Endothelial cell of umbilical vein (primary cell): ENCODE measurements around the gene ANGEL1.

Experiments used
- CTCF ChIP-seq, 2 donors: IDR thresholded peaks; 1 replicate in 1 of 2; 2 replicates in 1 of 2; pipeline ENCODE4 v1.5.1; 2011; ENCODE audit warnings: low read length in 2 of 2, mild to moderate bottlenecking in 2 of 2, moderate library complexity in 2 of 2, control low read depth in 1 of 2, inconsistent platforms in 1 of 2, low read depth in 1 of 2; ENCODE audit not compliant: insufficient read depth in 1 of 2; ENCODE audit errors: extremely low read depth in 1 of 2
- EZH2 ChIP-seq: IDR thresholded peaks from 2 replicates; pipeline ENCODE4 v1.6.1; 2012; ENCODE audit warnings: borderline replicate concordance, low read depth, mild to moderate bottlenecking, moderate library complexity, low read length, inconsistent platforms; ENCODE audit not compliant: severe bottlenecking
- FOS ChIP-seq: IDR thresholded peaks from 2 replicates; pipeline ENCODE4 v1.6.1; 2011; ENCODE audit warnings: mild to moderate bottlenecking, low read length, moderate library complexity, borderline replicate concordance; ENCODE audit not compliant: insufficient read depth
- GATA2 ChIP-seq: IDR thresholded peaks from 2 replicates; pipeline ENCODE4 v1.7.0; 2011; ENCODE audit warnings: low read depth, mild to moderate bottlenecking, moderate library complexity, mixed read lengths, low read length; ENCODE audit not compliant: insufficient read length, insufficient read depth
- JUN ChIP-seq: IDR thresholded peaks from 2 replicates; pipeline ENCODE4 v1.6.1; 2011; ENCODE audit warnings: borderline replicate concordance, low read depth; ENCODE audit not compliant: insufficient read length, insufficient read depth
- MYC ChIP-seq: IDR thresholded peaks from one replicate; pipeline ENCODE4 v1.6.1; 2011; ENCODE audit warnings: mild to moderate bottlenecking, low read depth, low read length
- POLR2A ChIP-seq: IDR thresholded peaks from 2 replicates; pipeline ENCODE4 v1.6.1; 2012; ENCODE audit warnings: low read depth, mild to moderate bottlenecking, control low read depth, low read length
- POLR2AphosphoS5 ChIP-seq: IDR thresholded peaks from 2 replicates; pipeline ENCODE4 v1.6.1; 2012; ENCODE audit warnings: low read depth, mild to moderate bottlenecking, control low read depth, low read length, moderate library complexity; ENCODE audit not compliant: insufficient read depth
- TF ChIP-seq, protein P1 (sequence below): IDR thresholded peaks from 2 replicates; pipeline ENCODE4 v1.6.1; 2011; ENCODE audit not compliant: insufficient read depth, insufficient read length

DNA sequence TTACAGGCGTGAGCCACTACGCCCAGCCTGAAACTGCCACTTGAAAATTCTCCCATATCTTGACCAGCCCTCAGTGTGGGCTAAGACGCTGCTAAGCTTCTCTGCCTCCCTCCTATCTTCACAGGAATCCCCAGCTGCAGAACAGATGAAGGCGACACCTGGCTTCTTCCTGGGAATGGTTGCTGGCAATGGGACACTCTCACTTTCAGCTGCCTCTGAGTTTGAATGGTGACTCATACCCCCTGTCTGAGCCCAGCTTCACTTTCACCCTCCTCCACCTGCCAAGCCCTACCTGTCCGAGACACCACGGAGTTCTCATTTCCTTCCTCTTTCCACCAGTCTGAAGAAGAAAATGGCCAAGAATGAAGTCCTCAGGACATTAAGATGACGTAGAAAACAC lies 69.7 kb downstream of the ANGEL1 start:
- no peak for TF ChIP-seq CTCF (IDR thresholded peaks at IDR 0.05; ENCODE audit: extremely low read depth in 1 of 2, insufficient read depth in 1 of 2, low read depth in 1 of 2, low read length in 2 of 2)
- TF ChIP-seq POLR2A = no peak
- no peak for TF ChIP-seq POLR2AphosphoS5
- TF ChIP-seq, protein P1, sequence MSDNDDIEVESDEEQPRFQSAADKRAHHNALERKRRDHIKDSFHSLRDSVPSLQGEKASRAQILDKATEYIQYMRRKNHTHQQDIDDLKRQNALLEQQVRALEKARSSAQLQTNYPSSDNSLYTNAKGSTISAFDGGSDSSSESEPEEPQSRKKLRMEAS = no peak
- no peak for TF ChIP-seq EZH2
- no peak for TF ChIP-seq JUN
- no peak for TF ChIP-seq MYC
- no peak for TF ChIP-seq FOS
- no peak for TF ChIP-seq GATA2
